Fibroblast of lung (primary cell): ENCODE results near the gene TMEM116.

Source experiments
- CTCF ChIP-seq, 2 donors: IDR thresholded peaks in 1 of 2; conservative IDR thresholded peaks in 1 of 2; 1 replicate in 1 of 2; 2 replicates in 1 of 2; pipeline ENCODE4 v1.5.1; 2011 to 2012; ENCODE audit warnings: low read length in 2 of 2, control low read depth in 1 of 2, inconsistent platforms in 1 of 2, low read depth in 1 of 2, mild to moderate bottlenecking in 1 of 2
- EZH2 ChIP-seq: IDR thresholded peaks from 2 replicates; pipeline ENCODE4 v1.5.1; 2012; ENCODE audit warnings: low read length, control low read depth, mild to moderate bottlenecking; ENCODE audit errors: missing control alignments

GRCh38 chr12:112020947-112021457 lies 8.0 kb upstream of the TMEM116 start:
- TF ChIP-seq CTCF (conservative IDR thresholded peaks at IDR 0.05 in 1 of 2, IDR thresholded peaks at IDR 0.05 in 1 of 2; ENCODE audit: low read depth in 1 of 2, low read length in 2 of 2) (no peak), EZH2 (no peak)
